ENCODE measurements around the gene ESM1. TPM values are rescaled to one million over a fixed set of nuclear protein-coding genes. Genes with fewer than 3 reads are reported as not detected.
A peak's percentile ranks its signal among the peaks of the same experiment; 100 is the strongest.
"Not testable (repeated sequence)": the region's sequence is repeated elsewhere in the genome, so short reads cannot be mapped to it uniquely, and the experiment has no call there.

Gene ESM1, protein sequence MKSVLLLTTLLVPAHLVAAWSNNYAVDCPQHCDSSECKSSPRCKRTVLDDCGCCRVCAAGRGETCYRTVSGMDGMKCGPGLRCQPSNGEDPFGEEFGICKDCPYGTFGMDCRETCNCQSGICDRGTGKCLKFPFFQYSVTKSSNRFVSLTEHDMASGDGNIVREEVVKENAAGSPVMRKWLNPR
- not detected for total RNA-seq

GRCh38 chr5:54985301-54986268, at the start of gene ESM1:
TSS of gene ESM1 (minus strand) at chr5:54985593. CDS start at chr5:54985517, 76 bp downstream.
- ATAC-seq (peak; percentile 60), DNase-seq (peak; percentile 9)
- ChIA-PET CTCF (interaction anchor here (0.6 to 1.4 kb wide), 7 partner anchors 10 to 610 kb away, joined by 3 to 4 read pairs (median 3); no protein-coding TSS in a partner anchor), POLR2A (no interaction called here)
- H3K4me3 Mint-ChIP-seq: no peak within 1 kb of the TSS
- no peaks in the 10 kb centered on the region for H3K9me3 Mint-ChIP-seq (ENCODE audit: low read depth)
- H3K27me3 Mint-ChIP-seq: peaks cover 12% of the 10 kb centered on the region
- intact Hi-C loops (cut with DNase I, micrococcal nuclease): loop anchor here in 1 of 2 experiments (5.0 kb wide), 1 partner anchor 52 kb away; no protein-coding TSS in a partner anchor
- H3K36me3 Mint-ChIP-seq (ENCODE audit: low read depth): no peaks in the 10 kb centered on the region
- H3K27ac Mint-ChIP-seq: peak within 1 kb of the TSS; percentile 26
- H3K4me1 Mint-ChIP-seq: peaks cover 38% of the 10 kb centered on the region

DNA sequence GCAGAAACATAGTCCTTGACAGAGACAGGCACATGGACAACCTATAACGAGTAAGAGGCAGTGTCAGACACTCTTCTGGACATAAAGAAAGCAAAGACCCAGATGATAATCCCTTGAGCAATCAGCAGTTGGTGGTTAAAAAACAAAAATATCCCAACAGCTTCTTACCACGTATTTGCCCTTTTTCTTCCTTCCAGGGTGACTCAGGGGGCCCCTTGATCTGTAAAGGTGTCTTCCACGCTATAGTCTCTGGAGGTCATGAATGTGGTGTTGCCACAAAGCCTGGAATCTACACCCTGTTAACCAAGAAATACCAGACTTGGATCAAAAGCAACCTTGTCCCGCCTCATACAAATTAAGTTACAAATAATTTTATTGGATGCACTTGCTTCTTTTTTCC, 48.2 kb upstream of the ESM1 start:
- Mint-ChIP-seq H3K4me1 (peaks cover 31% of the 10 kb centered on the region), H3K4me3 (no peak overlapping the region), H3K36me3 (ENCODE audit: low read depth) (no peaks in the 10 kb centered on the region), H3K9me3 (ENCODE audit: low read depth) (no peaks in the 10 kb centered on the region), H3K27me3 (no peaks in the 10 kb centered on the region), H3K27ac (no peak overlapping the region)
- intact Hi-C loops (cut with DNase I, micrococcal nuclease): no loop called here
- no peak for ATAC-seq
- DNase-seq: no peak
- CTCF ChIA-PET: interaction anchor here (1.7 kb wide), 1 partner anchor 8 kb away, joined by 9 read pairs; no protein-coding TSS in a partner anchor
- POLR2A ChIA-PET: no interaction called here

DNA sequence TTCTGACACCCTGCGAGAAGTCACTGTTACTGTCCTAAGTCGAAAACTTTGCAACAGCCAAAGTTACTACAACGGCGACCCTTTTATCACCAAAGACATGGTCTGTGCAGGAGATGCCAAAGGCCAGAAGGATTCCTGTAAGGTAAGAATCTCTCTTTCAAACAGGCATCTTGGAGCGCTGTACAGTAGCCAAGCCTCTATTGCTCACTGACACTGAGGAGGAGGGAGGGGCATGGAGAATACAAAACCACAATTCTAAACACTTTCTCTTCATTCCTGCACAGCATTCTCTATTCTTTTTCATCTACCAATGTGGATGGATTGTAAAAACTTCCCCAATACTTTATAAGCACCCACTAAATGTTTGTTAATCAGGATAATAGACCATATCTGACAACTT, 46.1 kb upstream of the ESM1 start:
- no peaks in the 10 kb centered on the region for H3K27me3 Mint-ChIP-seq
- intact Hi-C loops (cut with DNase I, micrococcal nuclease): no loop called here
- no peak overlapping the region for H3K4me3 Mint-ChIP-seq
- no peaks in the 10 kb centered on the region for H3K9me3 Mint-ChIP-seq (ENCODE audit: low read depth)
- no peaks in the 10 kb centered on the region for H3K36me3 Mint-ChIP-seq (ENCODE audit: low read depth)
- CTCF ChIA-PET: no interaction called here
- no peak for DNase-seq
- peaks cover 32% of the 10 kb centered on the region for H3K4me1 Mint-ChIP-seq
- H3K27ac Mint-ChIP-seq: no peak overlapping the region
- ATAC-seq: no peak
- POLR2A ChIA-PET: no interaction called here

DNA sequence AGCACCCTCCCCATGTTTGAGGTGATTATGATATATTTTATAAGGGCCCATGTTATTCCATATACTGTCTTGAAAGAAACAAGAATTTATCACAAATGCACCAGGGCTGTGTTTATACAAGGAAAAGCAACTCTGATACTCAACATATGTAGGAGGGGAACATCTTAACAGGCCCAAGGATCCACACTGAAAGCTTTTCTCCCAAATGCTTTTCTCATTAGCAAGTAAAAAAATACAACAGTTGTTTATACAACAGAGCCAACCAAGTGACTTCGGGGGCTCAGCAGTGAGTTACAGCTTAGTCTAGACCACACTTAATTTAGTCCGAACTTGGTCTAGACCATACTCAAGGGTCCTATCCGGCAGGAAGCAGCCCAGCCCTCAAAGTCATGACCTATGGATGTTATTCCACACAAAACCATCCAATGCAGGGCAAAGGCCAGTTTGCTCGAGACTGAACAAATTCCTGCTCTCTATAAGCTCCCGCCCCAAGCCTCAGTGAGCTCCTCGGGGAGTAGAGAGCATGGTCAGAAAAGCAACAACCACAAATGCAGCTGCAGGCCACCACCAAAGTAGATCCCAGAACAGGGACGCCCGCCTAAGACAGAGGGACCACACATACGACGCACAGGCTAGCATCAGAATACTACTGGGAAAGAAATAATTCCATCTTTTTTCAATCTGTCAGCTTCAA, 45.4 kb upstream of the ESM1 start:
- intact Hi-C loops (cut with DNase I, micrococcal nuclease): no loop called here
- Mint-ChIP-seq H3K4me1 (peaks cover 33% of the 10 kb centered on the region), H3K27ac (no peak overlapping the region), H3K36me3 (ENCODE audit: low read depth) (no peaks in the 10 kb centered on the region), H3K4me3 (no peak overlapping the region), H3K9me3 (ENCODE audit: low read depth) (no peaks in the 10 kb centered on the region), H3K27me3 (no peaks in the 10 kb centered on the region)
- no peak for DNase-seq
- no peak for ATAC-seq
- ChIA-PET CTCF (no interaction called here), POLR2A (no interaction called here)

- Mint-ChIP-seq H3K27ac (no peak overlapping the region), H3K9me3 (ENCODE audit: low read depth) (no peaks in the 10 kb centered on the region), H3K27me3 (no peaks in the 10 kb centered on the region), H3K4me1 (peaks cover 35% of the 10 kb centered on the region), H3K36me3 (ENCODE audit: low read depth) (no peaks in the 10 kb centered on the region), H3K4me3 (no peak overlapping the region)
- intact Hi-C loops (cut with DNase I, micrococcal nuclease): no loop called here
- POLR2A ChIA-PET: no interaction called here
- ATAC-seq: no peak
- DNase-seq: no peak
- CTCF ChIA-PET: no interaction called here
Measured at GRCh38 chr5:55030220-55030619, 44.8 kb upstream of the ESM1 start.

DNA sequence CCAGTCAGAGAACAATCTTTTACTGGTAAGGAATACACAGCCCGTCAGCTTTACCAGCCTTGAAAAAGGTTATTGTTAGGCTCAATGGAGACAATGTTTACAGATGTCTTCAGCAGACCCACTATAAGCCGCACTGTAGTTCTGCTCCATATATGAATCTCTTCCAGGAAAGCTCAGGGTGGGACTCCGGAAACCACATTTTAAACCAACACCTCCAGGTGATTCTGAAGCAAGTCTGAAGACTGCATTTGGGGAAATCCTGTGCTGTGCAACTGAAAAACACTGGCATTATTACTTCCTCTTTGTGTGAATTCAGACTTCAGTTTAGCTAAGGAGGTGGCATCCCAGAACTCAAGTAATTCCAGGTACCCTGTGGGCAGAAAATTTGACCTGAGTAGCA, 42.2 kb upstream of the ESM1 start:
- CTCF ChIA-PET: interaction anchor here (0.7 to 1.3 kb wide), 5 partner anchors 17 to 208 kb away, joined by 3 to 4 read pairs (median 4); no protein-coding TSS in a partner anchor
- no peak overlapping the region for H3K4me3 Mint-ChIP-seq
- peak; percentile 77 for ATAC-seq
- intact Hi-C loops (cut with DNase I, micrococcal nuclease): loop anchor here in 1 of 2 experiments (10.0 kb wide), 1 partner anchor 123 kb away; no protein-coding TSS in a partner anchor
- H3K27me3 Mint-ChIP-seq: no peaks in the 10 kb centered on the region
- H3K4me1 Mint-ChIP-seq: peaks cover 56% of the 10 kb centered on the region
- peak; percentile 52 for DNase-seq
- H3K9me3 Mint-ChIP-seq (ENCODE audit: low read depth): no peaks in the 10 kb centered on the region
- POLR2A ChIA-PET: no interaction called here
- H3K27ac Mint-ChIP-seq: peak overlapping the region; percentile 29
- no peaks in the 10 kb centered on the region for H3K36me3 Mint-ChIP-seq (ENCODE audit: low read depth)

DNA sequence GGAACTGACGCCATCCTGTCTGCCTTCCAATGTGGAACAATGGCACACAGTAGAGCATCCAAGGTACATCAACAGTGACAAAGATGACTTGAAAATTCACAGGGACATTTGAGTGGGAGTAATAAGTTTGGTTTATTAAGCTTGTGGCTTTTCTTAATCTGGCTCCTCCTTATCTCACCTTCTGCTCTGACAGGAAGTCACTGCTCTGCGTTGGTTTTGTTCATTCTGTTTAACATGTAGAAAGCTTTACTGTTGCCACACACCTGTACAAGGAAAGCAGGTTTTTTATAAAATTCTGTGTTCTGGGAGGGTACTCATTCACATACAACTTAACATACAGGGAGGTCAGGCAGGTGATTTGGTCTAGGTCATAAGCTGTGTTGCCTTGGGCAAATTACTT, 37.1 kb upstream of the ESM1 start:
- H3K9me3 Mint-ChIP-seq (ENCODE audit: low read depth): no peaks in the 10 kb centered on the region
- POLR2A ChIA-PET: no interaction called here
- intact Hi-C loops (cut with DNase I, micrococcal nuclease): loop anchor here in 1 of 2 experiments (10.0 kb wide), 1 partner anchor 118 kb away; no protein-coding TSS in a partner anchor

GRCh38 chr5:55021821-55022220, 36.4 kb upstream of the ESM1 start:
- POLR2A ChIA-PET: no interaction called here
- no peak overlapping the region for H3K4me3 Mint-ChIP-seq
- H3K9me3 Mint-ChIP-seq (ENCODE audit: low read depth): peaks cover under 1% of the 10 kb centered on the region
- DNase-seq (no peak), ATAC-seq (no peak)
- H3K27me3 Mint-ChIP-seq: no peaks in the 10 kb centered on the region
- intact Hi-C loops (cut with DNase I, micrococcal nuclease): loop anchor here in 1 of 2 experiments (10.0 kb wide), 1 partner anchor 117 kb away; no protein-coding TSS in a partner anchor
- H3K36me3 Mint-ChIP-seq (ENCODE audit: low read depth): no peaks in the 10 kb centered on the region
- no peak overlapping the region for H3K27ac Mint-ChIP-seq
- peaks cover 40% of the 10 kb centered on the region for H3K4me1 Mint-ChIP-seq
- CTCF ChIA-PET: interaction anchor here (0.6 to 1.5 kb wide), 4 partner anchors 14 to 53 kb away, joined by 3 to 4 read pairs (median 3); no protein-coding TSS in a partner anchor

More for the DNA sequence above, 37.1 kb upstream of the ESM1 start:
- DNase-seq (no peak), ATAC-seq (no peak)
- Mint-ChIP-seq H3K27ac (no peak overlapping the region), H3K36me3 (ENCODE audit: low read depth) (no peaks in the 10 kb centered on the region), H3K4me3 (no peak overlapping the region), H3K4me1 (peaks cover 47% of the 10 kb centered on the region), H3K27me3 (no peaks in the 10 kb centered on the region)
- CTCF ChIA-PET: interaction anchor here (1.2 to 1.5 kb wide), 4 partner anchors 13 to 52 kb away, joined by 3 to 5 read pairs (median 4); no protein-coding TSS in a partner anchor

DNA sequence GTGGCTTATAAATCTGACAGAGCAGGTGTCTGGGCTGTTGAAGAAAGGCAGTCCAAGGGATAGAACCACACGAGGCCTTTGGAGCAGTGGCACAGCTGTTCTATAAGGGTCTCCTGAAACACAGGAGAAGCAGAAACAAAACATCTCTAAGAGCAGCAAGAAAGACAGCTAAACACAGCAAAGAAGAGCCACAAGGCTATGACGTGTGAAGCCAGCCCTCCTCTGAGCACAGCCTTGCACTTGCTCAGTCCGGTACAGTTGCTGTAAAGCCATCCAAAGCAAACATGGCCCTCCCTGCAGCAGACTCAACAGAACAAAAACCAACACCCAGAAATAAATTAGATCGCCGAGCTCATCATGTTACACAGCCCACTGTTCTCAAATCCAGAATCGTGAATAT, 36.0 kb upstream of the ESM1 start:
- H3K4me3 Mint-ChIP-seq: no peak overlapping the region
- ATAC-seq (no peak), DNase-seq (no peak)
- H3K9me3 Mint-ChIP-seq (ENCODE audit: low read depth): peaks cover 2% of the 10 kb centered on the region
- peaks cover 36% of the 10 kb centered on the region for H3K4me1 Mint-ChIP-seq
- POLR2A ChIA-PET: no interaction called here
- H3K27me3 Mint-ChIP-seq: no peaks in the 10 kb centered on the region
- no peak overlapping the region for H3K27ac Mint-ChIP-seq
- intact Hi-C loops (cut with DNase I, micrococcal nuclease): loop anchor here in 1 of 2 experiments (10.0 kb wide), 1 partner anchor 117 kb away; no protein-coding TSS in a partner anchor
- CTCF ChIA-PET: interaction anchor here (0.6 to 1.5 kb wide), 5 partner anchors 15 to 53 kb away, joined by 3 to 4 read pairs (median 3); no protein-coding TSS in a partner anchor
- H3K36me3 Mint-ChIP-seq (ENCODE audit: low read depth): no peaks in the 10 kb centered on the region

GRCh38 chr5:55010149-55010548, 24.8 kb upstream of the ESM1 start:
- H3K36me3 Mint-ChIP-seq (ENCODE audit: low read depth); H3K4me3 Mint-ChIP-seq; H3K27me3 Mint-ChIP-seq; intact Hi-C loops (cut with DNase I, micrococcal nuclease); DNase-seq; H3K27ac Mint-ChIP-seq; ATAC-seq; POLR2A ChIA-PET; H3K4me1 Mint-ChIP-seq: not testable (repeated sequence)
- CTCF ChIA-PET: interaction anchor here (1.2 kb wide), 1 partner anchor 27 kb away, joined by 3 read pairs; no protein-coding TSS in a partner anchor
- H3K9me3 Mint-ChIP-seq (ENCODE audit: low read depth): peaks cover 12% of the 10 kb centered on the region

DNA sequence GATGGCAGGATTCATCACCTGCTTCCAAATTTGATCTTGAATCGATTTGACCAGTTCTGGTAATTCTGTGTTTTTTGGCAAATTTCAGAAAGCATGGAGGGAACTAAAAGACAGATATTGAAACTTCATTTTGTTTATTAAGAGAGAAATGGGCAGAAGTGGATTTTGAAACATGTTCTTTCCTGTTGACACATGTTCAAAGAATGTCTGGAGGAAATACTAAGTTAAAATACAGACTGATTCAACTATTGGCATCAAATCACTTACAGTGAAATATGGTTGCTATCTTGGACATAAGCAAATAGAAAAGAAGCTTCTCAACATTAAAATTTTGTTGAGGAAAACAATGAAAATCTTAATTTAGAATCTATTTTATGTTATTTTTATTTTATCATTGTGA, 19.3 kb upstream of the ESM1 start:
- H3K27ac Mint-ChIP-seq: no peak overlapping the region
- no peaks in the 10 kb centered on the region for H3K36me3 Mint-ChIP-seq (ENCODE audit: low read depth)
- intact Hi-C loops (cut with DNase I, micrococcal nuclease): no loop called here
- POLR2A ChIA-PET: no interaction called here
- CTCF ChIA-PET: interaction anchor here (1.2 kb wide), 1 partner anchor 60 kb away, joined by 3 read pairs; no protein-coding TSS in a partner anchor
- peaks cover 5% of the 10 kb centered on the region for H3K9me3 Mint-ChIP-seq (ENCODE audit: low read depth)
- no peak for ATAC-seq
- H3K4me3 Mint-ChIP-seq: no peak overlapping the region
- H3K4me1 Mint-ChIP-seq: peaks cover 11% of the 10 kb centered on the region
- no peaks in the 10 kb centered on the region for H3K27me3 Mint-ChIP-seq
- DNase-seq: no peak
